HG03439 (cell line): Measurements from ENCODE around the gene PDZRN4.

Experiments
- ATAC-seq: cut with Tn5 transposase; IDR thresholded peaks from one replicate; pipeline ENCODE4 v1.9.1; 2021; ENCODE audit warnings: mild to moderate bottlenecking, moderate library complexity; ENCODE audit not compliant: unreplicated experiment

Gene PDZRN4

DNA sequence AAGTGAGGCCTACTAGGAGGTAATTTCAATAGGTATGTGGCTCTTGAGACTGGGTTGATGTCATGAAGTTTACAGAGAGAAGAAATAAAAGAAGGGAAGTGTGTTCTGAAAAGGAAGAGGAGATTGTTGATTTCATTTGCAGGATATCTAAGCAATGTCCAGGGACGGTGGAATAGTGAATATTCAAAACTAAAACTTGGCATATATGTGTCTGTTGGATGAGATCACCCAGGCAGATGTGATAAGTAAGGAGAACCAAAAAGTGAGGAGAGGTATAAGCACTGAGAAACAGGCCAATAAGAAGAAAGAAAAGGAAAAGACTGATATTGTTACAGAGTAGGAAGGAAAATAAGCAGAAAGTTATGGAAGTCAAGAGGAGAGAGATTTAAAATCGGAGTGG lies 255.6 kb downstream of the PDZRN4 start:
- no peak for ATAC-seq

DNA sequence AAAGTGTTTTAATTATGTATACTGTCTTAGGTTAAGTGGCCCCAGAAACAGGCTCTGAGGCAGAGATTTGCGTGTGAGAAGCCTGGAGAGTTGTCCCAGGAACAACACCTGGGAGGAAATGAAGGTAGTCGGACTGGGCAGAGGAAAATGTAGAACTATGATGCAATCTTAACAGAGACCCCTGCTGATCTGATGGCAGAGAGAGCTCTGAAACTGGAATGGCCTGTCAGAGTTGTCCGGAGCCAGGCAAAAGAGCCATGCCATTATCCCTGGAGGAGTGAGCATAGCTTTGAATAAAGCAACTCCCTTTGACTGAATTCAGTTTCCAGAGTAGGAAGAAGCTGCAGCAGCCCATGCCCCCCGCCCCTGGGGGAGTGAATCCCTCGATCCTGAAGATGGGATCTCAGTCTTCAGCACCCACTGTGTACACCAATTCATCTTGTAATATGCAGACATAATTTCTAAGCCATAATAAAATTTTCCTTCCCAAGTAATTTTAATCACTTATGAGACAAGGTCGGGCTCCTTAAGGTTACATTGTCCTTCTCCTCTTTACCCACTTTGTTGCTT lies 264.8 kb downstream of the PDZRN4 start:
- no peak for ATAC-seq

DNA sequence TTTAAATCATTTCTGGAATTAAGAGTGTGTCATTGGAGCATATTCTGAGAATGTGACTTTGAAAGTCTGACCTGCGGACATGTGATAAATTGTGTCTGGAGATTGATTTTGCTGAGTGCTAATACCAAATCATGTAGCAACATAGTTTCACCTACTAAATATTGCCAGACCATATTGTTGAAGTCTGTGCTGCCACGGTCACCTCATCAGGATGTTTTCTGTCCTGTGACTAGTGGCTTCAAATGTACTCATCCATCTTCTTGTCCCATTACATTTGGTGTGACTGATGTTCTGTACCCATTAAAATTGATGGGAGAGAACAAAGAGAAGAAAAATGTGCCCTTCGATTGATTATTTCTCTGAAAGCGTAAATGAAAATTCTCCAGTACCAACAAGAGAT lies 265.3 kb downstream of the PDZRN4 start:
- ATAC-seq = no peak

DNA sequence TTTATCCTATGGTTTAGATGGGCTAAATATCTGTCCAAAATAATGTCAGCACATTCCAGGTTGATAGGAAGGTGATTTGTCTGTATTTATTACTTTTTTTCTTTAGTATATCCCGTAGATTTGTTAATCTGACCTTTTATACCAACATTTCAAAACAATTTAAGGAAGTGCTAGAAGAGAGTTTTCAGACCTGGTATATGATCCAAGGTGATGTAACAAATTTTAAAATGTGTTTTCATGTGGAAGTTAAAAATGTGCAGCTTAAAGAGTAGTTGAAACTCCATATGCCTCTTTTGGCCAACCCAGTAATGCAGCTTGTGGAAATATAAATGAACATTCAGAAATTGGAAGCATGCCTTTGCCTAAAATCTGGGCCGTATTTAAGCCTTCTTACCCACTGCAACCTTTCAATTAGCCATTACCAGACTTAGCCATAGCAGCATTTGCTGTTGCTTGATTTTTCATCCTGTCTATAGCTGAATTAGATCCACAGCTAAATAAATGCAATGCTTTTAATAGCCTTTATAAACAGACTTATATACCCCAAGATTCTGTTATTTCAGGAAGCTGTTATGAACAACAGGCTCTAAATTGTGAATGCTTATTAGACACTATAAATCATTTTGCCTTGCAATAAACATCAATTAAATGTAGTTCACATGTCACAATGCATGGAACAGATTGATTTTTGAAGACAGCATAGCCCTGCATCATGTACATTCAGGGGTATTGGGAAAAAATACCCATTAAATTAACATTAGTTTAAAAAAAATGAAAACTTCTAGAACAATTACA lies 271.2 kb downstream of the PDZRN4 start:
- no peak for ATAC-seq

DNA sequence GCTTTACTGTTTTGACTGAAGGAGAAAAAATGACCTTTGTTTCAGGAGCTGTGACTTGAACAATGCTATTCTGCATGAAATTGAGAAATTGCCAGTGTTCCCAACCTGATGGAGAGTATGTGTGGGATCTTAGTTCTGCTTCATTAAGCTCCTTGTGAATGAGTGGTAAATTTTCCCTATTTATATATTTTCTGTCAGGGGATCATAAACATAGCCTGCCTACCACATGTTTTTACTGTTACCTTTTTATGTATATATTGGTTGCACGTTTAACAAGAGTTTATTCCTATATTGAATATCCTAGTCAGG lies 271.7 kb downstream of the PDZRN4 start:
- ATAC-seq = no peak

DNA sequence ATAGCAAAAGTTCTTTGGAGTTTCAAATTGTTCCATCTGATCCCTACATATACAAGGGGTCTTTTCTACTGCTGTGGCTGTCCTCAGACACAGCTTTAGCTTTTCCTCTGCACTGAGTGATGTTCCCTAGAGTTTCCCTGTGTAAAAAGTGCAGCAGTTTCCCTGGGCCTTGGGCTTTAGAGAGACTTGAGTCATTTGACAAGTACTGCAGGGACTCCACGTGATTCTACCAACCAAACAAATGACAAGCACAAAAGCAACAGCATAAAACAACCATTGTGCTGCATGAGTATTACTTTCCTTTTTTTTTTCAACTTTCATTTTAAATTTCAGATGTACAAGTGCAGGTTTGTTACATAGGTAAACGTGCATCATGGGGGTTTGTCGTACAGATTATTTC lies 272.8 kb downstream of the PDZRN4 start:
- no peak for ATAC-seq

DNA sequence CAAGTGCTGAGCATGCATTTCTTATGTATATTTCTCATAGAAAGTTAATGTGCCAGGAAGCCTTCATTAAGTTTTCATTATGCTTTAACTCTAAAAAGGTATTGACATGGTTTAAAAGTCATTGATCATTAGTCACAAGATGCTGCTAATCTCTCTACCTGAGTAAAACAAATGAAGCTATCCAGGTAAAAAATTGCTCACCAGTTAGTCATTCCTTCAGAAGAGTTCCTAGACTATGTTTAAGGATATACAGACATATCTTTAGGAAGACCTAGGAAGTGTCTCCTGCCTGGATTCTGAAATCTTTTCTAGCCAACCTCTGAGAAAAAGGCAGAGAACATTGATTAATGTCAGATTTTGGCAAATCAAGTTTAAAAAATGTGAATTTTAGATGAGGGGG lies 274.2 kb downstream of the PDZRN4 start:
- ATAC-seq = no peak

DNA sequence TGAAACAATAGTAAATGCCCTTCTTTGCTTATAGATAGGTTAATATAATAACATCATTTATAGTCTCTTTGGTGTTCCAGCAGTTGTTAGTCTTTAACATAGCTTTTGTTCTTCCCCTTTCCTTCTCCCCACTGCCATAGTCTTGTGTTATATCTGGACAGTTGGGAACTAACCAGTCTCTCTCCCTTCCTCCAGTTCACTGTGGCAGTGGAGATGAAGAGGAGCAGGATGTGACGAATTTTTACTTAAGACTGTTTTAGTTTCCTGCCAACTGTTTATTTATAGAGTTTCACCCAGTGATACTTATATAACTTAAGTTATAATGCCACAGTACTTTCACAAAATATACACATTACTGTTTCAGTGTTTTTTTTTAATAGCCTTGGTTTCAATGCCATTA lies 277.4 kb downstream of the PDZRN4 start:
- no peak for ATAC-seq

DNA sequence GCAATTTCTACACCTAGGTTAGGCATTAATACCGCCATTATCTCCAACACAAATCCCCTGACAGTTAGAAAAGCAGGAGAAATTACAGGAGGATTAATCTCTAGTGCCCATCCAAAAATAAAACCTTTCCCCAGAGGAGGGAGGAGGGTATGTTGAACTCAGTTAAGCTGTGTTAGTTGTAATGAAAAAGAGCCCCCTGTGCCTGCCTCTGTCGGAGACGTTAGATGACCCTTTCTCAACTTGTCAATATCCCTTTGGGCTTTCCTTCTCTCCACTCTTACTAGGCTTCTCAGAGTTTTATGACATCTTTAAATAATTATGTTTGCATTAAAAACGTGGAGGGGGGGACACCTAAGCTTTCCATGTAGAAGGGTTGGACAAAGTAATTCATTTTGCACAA lies 278.2 kb downstream of the PDZRN4 start:
- no peak for ATAC-seq

DNA sequence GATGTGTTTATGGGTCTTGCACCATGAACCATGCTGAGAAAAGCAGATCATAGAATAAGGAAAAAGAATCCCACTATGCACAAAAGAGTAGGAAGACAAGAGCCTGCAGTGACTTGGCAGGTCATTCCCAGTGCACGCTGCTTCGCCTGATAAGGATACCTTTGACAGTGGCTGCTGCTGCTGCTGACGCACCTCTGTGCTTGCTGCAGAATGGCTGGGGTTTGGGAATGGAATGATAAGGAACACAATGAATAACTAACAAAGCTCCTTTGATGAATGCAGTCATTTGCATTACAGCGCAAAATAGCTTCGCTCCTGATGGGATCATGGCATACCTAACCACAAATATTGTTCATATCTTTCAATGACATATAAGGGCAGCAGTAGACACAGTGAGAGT lies 278.7 kb downstream of the PDZRN4 start:
- no peak for ATAC-seq

DNA sequence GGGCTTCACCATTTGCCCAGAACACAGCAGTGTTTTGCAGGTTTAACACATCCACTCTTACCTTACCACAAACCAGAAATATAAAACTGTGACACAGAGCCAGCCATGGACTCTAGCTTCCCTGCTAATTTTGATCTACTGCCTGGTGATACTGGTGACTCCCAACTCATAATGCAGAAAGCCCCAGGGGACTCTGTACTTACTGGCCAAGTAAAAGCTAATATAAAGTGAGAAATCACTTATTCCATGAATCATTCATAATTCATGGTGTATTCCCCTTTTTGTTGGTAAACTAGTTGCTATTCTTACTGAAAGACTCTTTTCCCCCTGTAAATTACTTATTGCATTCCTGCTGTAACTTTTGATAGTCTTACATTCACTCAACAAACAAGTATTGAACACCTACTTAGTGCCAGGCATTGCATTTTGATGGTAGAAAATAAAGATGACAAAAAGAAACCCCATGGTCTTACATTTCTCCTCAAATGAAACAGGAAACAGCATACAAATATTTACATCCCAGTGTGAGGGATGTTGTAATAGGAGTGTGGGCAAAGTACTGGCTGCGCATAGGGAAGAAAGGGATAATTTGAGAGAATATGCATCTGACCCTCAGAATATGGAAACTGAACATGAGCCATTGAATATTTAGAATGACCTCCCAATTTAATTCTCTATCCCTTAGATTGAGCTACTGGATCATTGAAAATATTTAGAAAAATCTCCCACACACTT lies 279.6 kb downstream of the PDZRN4 start:
- no peak for ATAC-seq

DNA sequence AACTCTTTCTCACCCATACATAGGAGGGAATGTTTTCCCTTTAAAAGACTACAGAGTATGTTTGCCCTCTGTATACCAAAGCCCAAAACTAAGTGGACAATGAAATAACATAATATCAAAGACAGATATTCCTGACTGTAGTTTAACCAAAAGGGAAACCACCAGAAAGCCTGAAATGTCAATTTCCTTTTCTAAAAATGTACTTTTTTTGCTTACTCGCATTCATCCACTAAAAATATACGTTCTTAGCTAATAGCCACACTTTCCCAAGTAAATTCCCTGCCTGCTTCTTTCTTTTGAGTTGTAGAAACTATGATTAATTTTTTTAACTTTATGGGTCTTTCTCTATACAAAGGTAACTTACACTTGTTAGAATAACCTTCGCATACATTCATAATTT lies 280.2 kb downstream of the PDZRN4 start:
- no peak for ATAC-seq

DNA sequence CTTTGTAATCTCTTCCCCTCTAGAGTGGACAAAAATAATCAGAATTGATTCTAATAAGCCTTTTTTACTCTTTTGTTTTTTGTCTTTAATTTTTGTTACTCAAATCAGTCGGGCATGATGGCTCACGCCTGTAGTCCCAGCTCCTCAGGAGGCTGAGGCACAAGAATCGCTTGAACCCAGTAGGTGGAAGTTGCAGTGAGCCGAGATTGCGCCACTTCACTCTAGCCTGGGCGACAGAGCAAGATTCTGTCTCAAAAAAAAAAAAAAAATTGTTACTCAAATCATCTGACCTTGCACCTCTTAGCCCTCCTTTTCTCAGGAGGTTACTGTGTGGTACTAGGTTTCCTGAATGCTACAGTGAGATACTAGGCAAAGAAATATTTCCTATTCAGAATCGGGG lies 280.6 kb downstream of the PDZRN4 start:
- no peak for ATAC-seq

DNA sequence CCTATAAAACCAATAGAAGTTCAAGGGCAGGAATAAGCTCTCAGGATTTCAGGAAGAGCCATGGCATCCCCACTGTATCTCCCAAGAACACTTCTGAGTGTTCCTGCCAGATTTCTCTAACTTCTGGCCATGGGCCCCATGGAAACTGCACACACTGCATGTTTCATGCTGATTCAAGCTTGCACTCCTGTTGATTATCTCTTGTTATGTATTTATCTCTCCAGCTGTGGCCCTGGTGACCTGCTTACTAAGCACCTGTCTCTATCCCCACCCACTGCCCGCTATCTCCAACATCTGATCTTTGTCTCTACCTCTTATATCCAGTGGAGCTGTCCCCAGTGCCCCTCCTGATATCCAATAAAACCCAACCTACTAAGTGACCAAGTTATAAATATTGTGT lies 285.3 kb downstream of the PDZRN4 start:
- ATAC-seq = no peak

DNA sequence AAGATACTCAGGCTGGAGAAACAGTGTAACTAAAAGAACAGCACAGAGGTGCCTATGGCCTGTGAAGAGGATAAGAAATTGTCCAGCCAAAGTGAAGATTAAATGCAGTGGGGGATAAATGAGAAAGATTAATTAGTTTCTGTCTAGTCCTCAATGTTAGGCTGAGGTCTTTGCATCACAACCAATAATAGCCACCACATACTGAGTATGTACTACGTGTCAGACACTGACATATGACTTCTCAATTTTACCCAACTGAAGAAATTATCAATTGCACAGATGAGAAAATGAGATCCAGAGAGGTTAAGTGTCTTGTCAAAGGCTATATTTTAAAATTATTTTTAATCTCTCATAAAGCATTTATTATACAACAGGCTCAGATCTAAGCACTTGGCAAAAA lies 285.9 kb downstream of the PDZRN4 start:
- no peak for ATAC-seq

DNA sequence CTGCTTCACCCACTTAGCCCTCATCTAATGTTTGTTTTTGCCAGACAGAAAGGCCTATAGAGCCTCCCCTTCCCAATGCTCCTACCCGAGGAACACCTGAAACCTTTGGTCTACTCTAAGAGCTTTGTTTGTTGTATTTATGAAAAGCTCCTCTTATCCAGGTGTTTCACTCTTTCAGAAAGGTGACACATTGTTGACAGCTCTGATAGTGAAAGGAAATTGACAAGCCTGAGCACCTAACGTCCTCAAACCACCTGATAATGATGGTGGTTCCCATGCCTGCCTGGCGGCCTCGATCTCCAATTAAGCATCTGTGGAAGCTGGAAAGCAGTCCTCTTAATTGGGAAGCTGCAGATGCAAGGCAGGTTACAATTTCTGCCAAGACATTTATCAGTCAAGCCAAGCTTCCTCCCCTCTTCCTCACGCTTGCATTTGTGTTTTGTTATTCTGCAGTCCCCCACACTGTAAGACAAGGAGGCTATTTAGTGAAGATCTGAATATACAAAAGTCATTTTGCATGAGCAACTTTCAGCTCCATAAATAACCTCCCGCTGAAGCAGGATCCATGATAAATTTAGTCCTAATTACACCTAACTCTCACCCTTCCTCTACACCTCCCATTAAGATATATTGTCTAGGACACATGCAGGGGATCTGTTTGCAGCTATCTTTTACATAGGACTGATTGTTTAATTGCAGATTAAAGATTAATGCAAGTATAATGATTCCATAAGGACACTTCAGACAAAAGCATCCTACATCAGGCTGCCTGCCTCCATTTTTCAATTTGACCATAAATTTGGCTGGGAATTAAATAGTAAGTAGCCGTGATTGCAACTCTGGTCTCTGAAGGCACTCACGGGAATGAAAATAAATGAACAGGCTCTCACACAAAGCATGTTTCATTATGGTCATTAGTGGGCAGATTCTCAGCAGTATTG lies 288.6 kb downstream of the PDZRN4 start:
- ATAC-seq = no peak

DNA sequence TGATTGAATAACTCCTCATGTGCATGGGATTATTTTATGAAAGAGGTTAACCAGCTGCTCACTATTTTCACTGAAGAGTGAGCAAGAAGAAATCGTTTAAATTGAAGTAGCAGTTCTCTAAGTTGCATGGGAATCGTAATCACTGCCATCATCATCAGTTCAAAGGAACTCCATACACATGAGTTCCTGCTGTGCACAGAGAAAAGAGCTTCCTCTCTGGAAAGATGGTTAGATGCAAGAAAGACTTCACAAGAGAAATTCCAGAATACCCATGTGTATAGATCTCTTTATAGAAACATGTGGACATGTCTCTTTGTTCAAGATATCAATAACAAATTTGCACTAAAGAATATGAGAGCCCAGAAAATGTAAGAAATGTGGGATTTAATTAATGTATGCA lies 291.3 kb downstream of the PDZRN4 start:
- no peak for ATAC-seq

DNA sequence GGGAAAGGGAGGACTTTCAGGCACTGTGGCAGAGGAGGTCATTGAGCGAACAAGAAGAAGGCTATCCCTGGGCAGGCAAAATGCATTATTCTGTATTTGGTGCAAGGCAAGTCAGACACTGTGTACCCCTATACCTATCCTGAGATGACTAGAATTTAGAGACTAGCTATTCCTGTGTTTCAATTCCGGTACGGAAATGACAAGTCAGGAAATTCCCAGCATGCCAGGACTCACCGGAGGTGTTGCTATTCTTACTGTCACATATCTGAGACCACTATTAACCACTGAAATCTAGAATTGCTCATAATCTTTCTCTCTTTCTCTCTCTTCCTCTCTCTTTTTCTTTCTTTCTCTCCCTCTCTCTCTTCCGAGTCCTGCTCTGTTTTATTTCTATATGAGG lies 297.1 kb downstream of the PDZRN4 start:
- no peak for ATAC-seq

DNA sequence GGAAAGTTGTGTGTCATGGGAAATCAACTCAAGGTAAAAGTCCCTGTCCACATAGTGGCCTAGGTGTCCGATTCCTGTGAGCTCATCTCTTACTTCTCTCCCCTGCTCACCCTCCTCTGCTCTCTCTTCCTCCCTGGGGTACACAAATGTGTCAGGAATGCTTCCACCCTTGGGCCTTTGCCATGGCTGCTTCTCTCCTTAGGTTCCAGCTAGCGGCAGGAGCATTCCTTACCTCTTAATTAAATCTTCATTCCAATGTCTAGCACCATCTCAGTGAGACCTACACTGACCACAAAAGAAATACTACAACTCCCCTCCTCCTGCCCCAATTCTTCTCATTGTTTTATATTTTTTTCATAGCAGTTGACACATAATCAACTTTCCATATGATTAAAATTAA lies 298.6 kb downstream of the PDZRN4 start:
- ATAC-seq = no peak

DNA sequence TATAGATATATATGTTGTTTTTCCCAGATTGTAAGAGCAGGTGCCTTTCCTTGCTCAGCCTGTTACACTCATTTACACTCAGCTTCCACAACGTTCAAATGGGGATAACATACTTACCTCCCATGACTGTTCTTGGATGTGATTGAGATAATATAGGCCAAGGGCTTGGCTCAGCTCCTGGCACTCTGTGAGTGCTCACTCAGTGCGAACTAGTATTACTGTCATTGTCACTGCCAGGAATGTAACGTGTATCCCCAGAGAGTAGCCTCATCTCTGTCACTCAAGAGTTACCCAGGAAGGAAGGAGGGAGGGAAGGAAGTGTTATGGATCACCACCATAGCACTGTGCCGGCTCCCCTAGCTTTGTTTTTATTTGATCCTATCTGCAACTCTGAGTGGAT lies 307.9 kb downstream of the PDZRN4 start:
- no peak for ATAC-seq

DNA sequence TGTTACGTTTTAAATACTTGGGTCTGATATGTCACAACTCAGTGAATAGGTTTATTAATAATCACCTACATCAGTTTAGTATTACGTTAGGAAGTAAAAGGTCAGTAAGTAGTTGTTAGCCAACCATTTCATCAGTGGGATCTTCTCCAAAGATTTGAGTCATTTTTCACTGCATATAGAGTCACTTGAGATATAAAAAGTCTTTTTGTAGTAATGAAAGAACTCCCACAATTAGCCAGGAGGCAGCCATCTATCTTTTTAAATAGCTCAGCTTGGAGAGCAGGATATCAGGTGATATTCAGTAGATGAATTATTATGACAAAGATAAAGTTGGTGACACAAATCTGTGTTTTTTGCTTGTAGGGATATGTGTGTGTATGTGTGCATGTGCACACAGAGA lies 309.3 kb downstream of the PDZRN4 start:
- ATAC-seq = no peak
